ENCODE data around the gene ANAPC2. TPM values are rescaled to one million over a fixed set of nuclear protein-coding genes. Genes with fewer than 3 reads are reported as not detected.
A peak's percentile ranks its signal among the peaks of the same experiment; 100 is the strongest.

ANAPC2 gene
- total RNA-seq, 1 donor from 2014 or later = 65.0 TPM

GRCh38 chr9:137198902-137199283 is 10.5 kb upstream of the ANAPC2 start:
- peaks cover 17% of the 10 kb centered on the region for H3K4me1 Mint-ChIP-seq (ENCODE audit: unreplicated experiment)
- H3K36me3 Mint-ChIP-seq = no peaks in the 10 kb centered on the region

GRCh38 chr9:137198051-137198901 is 9.9 kb upstream of the ANAPC2 start:
- Mint-ChIP-seq H3K4me1 (ENCODE audit: unreplicated experiment) (peaks cover 17% of the 10 kb centered on the region), H3K4me3 (peak overlapping the region; percentile 74), H3K9me3 (no peaks in the 10 kb centered on the region), H3K27ac (peak overlapping the region; percentile 46), H3K27me3 (no peaks in the 10 kb centered on the region), H3K36me3 (no peaks in the 10 kb centered on the region)
- DNase-seq (ENCODE audit: extremely low spot score, unreplicated experiment) = no peak
- TF ChIP-seq, protein P1, sequence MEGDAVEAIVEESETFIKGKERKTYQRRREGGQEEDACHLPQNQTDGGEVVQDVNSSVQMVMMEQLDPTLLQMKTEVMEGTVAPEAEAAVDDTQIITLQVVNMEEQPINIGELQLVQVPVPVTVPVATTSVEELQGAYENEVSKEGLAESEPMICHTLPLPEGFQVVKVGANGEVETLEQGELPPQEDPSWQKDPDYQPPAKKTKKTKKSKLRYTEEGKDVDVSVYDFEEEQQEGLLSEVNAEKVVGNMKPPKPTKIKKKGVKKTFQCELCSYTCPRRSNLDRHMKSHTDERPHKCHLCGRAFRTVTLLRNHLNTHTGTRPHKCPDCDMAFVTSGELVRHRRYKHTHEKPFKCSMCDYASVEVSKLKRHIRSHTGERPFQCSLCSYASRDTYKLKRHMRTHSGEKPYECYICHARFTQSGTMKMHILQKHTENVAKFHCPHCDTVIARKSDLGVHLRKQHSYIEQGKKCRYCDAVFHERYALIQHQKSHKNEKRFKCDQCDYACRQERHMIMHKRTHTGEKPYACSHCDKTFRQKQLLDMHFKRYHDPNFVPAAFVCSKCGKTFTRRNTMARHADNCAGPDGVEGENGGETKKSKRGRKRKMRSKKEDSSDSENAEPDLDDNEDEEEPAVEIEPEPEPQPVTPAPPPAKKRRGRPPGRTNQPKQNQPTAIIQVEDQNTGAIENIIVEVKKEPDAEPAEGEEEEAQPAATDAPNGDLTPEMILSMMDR (conservative IDR thresholded peaks at IDR 0.05) = no peak

More at GRCh38 chr9:137198902-137199283, 10.5 kb upstream of the ANAPC2 start:
- H3K4me3 Mint-ChIP-seq = peak overlapping the region; percentile 74
- no peak for DNase-seq (ENCODE audit: extremely low spot score, unreplicated experiment)
- H3K9me3 Mint-ChIP-seq = no peaks in the 10 kb centered on the region
- TF ChIP-seq, protein P1 (conservative IDR thresholded peaks at IDR 0.05) = no peak
- H3K27me3 Mint-ChIP-seq = no peaks in the 10 kb centered on the region
- H3K27ac Mint-ChIP-seq = no peak overlapping the region

DNA sequence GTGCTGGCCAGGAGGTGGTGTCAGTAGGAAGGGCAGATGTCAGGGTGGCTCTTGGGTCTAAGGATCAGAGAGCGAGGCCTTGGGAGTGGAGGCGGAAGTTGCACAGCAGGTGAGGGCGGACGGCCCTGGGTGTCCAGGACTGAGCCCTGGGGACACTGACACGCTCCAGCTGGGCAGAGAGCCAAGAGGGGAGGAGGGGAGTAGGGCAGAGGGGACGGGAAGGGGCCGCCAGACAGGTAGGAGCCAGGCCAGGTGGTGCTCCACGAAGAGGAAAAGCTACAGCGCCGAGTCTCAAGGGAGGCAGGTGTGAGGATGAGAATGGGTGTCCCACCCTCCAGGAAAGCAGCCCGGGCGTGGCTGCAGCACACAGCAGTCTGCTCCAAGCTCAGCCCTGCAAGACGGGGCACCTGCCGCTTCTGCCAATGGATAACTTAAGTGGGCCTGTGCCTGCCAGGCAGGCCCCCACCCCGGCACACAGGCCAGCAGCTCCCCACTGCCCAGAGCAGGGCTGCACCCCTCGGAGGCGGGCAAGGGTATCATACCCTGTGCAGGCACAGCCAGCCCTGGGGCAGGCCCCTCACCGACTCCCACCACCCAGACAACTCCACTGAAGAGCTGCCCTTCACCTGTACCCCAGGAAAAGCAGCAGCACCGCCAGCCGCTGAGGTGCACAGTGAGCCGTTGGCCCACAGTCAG is 7.3 kb upstream of the ANAPC2 start:
- Mint-ChIP-seq H3K9me3 (no peaks in the 10 kb centered on the region), H3K4me3 (peak overlapping the region; percentile 69), H3K27ac (peak overlapping the region; percentile 87), H3K4me1 (ENCODE audit: unreplicated experiment) (peaks cover 7% of the 10 kb centered on the region), H3K27me3 (no peaks in the 10 kb centered on the region), H3K36me3 (no peaks in the 10 kb centered on the region)
- no peak for DNase-seq (ENCODE audit: extremely low spot score, unreplicated experiment)
- TF ChIP-seq, protein P1 (conservative IDR thresholded peaks at IDR 0.05) = no peak

DNA sequence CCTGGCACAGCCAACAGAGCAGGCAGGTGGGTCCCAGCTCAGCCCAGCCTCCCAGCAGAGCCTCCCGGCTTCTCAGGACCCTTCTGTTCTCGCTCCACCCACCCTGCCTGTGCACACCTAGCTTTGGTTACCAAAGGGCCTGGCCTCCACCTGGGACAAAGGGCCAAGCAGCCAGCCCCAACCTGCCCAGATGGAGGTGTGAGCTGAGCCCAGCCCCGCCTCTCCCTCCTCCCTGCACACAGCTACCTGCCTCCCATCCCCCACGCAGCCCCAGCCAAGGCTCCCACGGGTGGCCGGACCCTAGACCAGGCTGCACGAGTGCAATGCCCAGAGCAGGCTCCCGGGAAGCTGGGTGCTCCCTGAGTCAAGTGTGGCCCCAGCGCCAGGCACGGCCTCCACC is 6.5 kb upstream of the ANAPC2 start:
- H3K4me1 Mint-ChIP-seq (ENCODE audit: unreplicated experiment) = peaks cover 7% of the 10 kb centered on the region
- TF ChIP-seq, protein P1 (conservative IDR thresholded peaks at IDR 0.05) = no peak
- H3K27me3 Mint-ChIP-seq = no peaks in the 10 kb centered on the region
- H3K27ac Mint-ChIP-seq = peak overlapping the region; percentile 87
- peak overlapping the region; percentile 69 for H3K4me3 Mint-ChIP-seq
- no peaks in the 10 kb centered on the region for H3K36me3 Mint-ChIP-seq
- no peak for DNase-seq (ENCODE audit: extremely low spot score, unreplicated experiment)
- no peaks in the 10 kb centered on the region for H3K9me3 Mint-ChIP-seq

DNA sequence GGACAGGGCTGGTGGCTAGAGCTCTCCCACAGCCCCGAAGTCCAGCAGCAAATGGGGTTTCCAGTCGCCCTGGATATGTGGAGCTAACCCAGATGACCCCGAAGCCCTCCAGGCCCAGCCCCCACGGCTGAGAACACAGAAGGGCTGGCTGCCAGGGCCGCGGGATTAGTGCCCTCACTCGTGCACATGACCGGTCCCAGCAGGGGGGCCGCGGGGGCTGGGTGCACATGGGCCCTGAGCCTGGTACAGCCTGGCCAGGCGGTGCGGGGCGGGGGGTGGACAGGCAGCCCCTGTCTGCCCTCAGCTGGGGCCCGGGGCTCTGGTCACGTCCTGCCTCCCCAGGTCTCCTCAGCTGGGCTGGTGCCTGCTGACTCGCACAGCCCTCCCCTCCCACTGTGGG is 6.0 kb upstream of the ANAPC2 start:
- no peaks in the 10 kb centered on the region for H3K9me3 Mint-ChIP-seq
- H3K4me1 Mint-ChIP-seq (ENCODE audit: unreplicated experiment) = peaks cover 7% of the 10 kb centered on the region
- H3K4me3 Mint-ChIP-seq = no peak overlapping the region
- no peaks in the 10 kb centered on the region for H3K36me3 Mint-ChIP-seq
- TF ChIP-seq, protein P1 (conservative IDR thresholded peaks at IDR 0.05) = no peak
- H3K27ac Mint-ChIP-seq = no peak overlapping the region
- DNase-seq (ENCODE audit: extremely low spot score, unreplicated experiment) = no peak
- H3K27me3 Mint-ChIP-seq = no peaks in the 10 kb centered on the region

Measured in type B pancreatic cell (in vitro differentiated cells).